Measurements from ENCODE around the gene ASXL3.

ASXL3 gene

GRCh38 chr18:33656889-33657448 is 79.0 kb downstream of the ASXL3 start:
- DNase-seq (ENCODE audit: low read depth in 2 of 2, low spot score in 1 of 2): no peak

DNA sequence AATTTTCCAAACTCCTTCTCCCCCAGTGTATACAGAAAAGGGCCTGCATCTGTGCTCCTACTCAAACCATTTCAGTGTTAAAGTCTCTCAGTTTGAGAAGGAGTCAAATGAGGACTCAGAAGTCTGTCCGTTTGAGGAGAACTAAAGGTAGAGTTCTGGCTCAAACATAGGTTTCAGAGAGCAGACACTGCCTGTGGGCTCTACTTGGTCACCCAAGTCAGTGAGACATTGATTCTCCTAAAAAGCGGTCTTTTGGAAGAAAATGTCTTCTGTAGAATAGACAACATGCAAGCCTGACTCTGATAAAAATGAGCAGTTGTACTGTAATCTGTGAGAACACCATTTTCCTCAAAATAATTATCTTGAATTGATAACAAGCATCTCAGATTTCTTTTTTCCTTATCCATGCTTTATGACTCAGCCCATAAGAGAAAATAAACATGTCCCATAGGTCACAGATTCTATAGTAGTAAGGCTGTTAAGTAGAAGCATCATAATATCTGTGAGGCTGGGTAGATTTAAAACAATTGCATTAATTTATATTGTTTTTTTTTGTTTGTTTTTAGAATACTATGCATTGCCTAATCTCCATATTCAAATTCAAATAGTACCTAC is 82.8 kb downstream of the ASXL3 start:
- DNase-seq (ENCODE audit: low read depth in 2 of 2, low spot score in 1 of 2): no peak

- DNase-seq (ENCODE audit: low read depth in 2 of 2, low spot score in 1 of 2): no peak
These were observed 86.3 kb downstream of the ASXL3 start for GRCh38 chr18:33664241-33664874.

- DNase-seq (ENCODE audit: low read depth in 2 of 2, low spot score in 1 of 2): no peak
These were observed 87.2 kb downstream of the ASXL3 start for GRCh38 chr18:33665187-33665586.

- DNase-seq (ENCODE audit: low read depth in 2 of 2, low spot score in 1 of 2): no peak
These were observed 87.6 kb downstream of the ASXL3 start for GRCh38 chr18:33665641-33666040.

- no peak for DNase-seq (ENCODE audit: low read depth in 2 of 2, low spot score in 1 of 2)
These were observed 88.9 kb downstream of the ASXL3 start for GRCh38 chr18:33666915-33667314.

DNA sequence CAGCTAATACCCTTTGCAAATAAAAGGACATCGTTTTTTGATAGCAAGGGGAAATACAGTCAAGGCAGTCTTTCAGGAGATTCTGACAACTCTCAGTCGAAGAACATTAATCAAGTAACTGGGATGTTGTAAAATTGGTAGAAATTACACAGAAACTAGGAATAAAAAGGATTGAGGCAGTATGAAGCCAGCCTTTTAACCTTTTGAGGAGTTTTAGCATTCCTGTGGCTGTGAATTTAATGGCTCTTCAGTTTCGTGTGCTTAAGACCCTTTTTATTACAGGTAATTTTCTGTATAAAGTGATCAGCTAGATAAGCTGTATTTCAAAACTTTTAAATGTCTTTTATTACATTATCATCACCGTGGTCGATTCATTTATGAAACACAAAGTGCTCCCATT is 91.6 kb downstream of the ASXL3 start:
- DNase-seq (ENCODE audit: low read depth in 2 of 2, low spot score in 1 of 2): no peak

DNA sequence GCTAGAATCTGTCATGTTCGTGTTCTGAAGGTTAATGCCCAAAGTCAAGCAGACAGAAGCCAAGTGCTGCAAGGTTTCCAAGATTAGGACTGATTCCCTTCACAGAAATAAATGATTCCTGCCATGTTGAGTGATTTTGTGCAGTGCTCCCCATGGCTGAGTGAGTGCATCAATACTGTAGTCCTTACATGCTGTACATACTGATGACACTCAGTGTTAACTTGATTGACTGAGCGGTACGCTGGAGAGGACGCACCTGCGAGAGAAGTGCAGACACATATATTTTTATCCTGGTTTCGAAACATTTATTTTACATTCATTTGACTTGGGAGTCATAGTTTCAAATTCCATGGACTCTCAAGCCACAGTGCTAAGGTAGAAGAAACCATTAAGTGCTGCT is 92.0 kb downstream of the ASXL3 start:
- DNase-seq (ENCODE audit: low read depth in 2 of 2, low spot score in 1 of 2): no peak

GRCh38 chr18:33673689-33674088 is 95.7 kb downstream of the ASXL3 start:
- no peak for DNase-seq (ENCODE audit: low read depth in 2 of 2, low spot score in 1 of 2)

GRCh38 chr18:33676593-33676992 is 98.6 kb downstream of the ASXL3 start:
- no peak for DNase-seq (ENCODE audit: low read depth in 2 of 2, low spot score in 1 of 2)

DNA sequence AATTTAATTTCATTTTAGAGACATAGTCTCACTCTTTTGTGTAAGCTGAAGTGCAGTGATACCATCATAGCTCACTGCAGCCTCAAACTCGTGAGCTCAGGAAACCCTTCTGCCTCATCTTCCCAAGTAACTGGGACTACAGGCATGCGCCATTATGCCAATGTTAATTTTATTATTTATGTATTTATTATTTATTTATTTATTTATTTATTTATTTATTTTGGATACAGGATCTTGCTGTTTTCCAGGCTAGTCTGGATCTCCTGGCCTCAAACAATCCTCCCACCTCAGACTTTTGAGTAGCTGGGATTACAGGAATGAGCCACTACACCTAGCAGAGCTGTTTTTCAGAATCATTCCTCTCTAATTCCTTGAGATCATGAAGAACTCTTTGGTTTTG is 99.9 kb downstream of the ASXL3 start:
- DNase-seq (ENCODE audit: low read depth in 2 of 2, low spot score in 1 of 2): no peak

GRCh38 chr18:33682436-33682835 is 104.4 kb downstream of the ASXL3 start:
- DNase-seq (ENCODE audit: low read depth in 2 of 2, low spot score in 1 of 2): no peak

- DNase-seq (ENCODE audit: low read depth in 2 of 2, low spot score in 1 of 2): no peak
These were observed 116.6 kb downstream of the ASXL3 start for GRCh38 chr18:33694593-33694992.

DNA sequence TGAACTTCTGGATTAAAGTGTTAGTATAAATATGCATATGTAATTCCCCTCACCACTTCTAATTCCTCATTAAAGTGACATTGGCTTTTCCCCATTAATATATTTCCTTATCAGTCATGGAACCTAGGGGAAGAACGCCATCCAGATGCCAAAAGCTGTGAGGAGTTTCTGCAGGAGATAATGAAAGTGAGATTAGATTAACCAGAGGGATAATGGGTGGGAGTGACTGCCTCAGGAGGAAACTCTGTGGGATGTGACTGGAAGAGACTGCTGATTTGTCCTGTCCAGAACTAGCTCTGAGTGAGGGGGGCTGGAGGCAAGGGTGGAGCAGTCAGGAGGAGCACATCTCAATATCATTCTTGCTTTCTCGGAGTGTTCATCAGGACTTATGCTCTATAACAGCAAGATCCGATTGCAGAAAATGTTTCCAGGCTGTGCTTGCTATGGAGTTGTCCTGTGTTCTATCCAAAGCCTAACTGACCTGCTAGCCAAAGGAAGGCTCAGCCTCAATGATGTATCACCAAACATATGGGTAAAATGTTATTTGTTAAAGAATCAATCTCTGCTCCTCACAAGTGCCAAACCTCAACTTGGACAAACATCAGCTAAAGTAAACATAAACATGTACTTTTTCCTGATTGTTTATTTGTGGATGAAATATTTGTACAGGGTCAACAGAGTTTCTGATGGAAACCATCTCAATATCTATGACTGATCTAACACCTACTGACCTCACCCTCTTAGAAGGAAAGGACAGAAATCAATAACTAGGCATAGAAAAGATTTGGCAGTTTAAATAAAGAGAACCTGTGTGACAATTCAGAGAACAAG is 118.5 kb downstream of the ASXL3 start:
- no peak for DNase-seq (ENCODE audit: low read depth in 2 of 2, low spot score in 1 of 2)

DNA sequence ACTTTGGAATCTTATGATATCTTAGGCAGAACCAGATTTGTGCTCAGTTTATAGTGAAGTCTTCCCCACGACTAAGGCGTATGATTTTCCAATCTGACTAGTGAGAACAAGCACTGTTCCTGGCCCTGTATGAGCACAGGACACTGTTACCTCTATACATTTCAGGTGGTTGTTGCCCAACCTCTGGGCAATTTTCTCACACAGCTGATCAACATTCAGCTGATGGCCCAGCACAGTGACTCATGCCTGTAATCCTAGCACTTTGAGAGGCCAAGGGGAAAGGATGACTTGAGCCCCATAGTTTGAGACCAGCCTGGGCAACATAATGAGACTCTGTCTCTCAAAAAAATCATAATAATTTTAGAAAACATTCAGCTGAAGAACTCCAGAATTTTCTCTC is 119.5 kb downstream of the ASXL3 start:
- DNase-seq (ENCODE audit: low read depth in 2 of 2, low spot score in 1 of 2): no peak

DNA sequence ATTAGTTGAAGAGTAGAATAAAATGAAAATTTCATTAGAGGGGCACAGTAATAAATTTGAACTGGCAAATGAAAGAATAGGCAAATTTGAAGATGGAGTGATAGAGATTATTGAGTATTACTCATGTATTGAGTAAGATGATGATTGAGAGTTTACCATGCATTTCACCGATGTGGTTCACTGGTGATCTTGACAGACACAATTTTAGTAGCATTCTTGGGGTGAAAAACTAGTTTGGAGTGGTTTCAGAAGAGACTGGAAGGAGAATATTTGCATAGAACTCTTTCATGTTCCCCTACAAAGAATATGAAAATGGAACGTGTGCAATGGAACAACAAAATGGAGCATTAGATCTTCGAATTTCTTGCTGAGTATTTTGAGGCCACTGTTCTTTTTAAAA is 121.4 kb downstream of the ASXL3 start:
- no peak for DNase-seq (ENCODE audit: low read depth in 2 of 2, low spot score in 1 of 2)

GRCh38 chr18:33700513-33700976 is 122.5 kb downstream of the ASXL3 start:
- DNase-seq (ENCODE audit: low read depth in 2 of 2, low spot score in 1 of 2): no peak

GRCh38 chr18:33702625-33703024 is 124.6 kb downstream of the ASXL3 start:
- no peak for DNase-seq (ENCODE audit: low read depth in 2 of 2, low spot score in 1 of 2)

DNA sequence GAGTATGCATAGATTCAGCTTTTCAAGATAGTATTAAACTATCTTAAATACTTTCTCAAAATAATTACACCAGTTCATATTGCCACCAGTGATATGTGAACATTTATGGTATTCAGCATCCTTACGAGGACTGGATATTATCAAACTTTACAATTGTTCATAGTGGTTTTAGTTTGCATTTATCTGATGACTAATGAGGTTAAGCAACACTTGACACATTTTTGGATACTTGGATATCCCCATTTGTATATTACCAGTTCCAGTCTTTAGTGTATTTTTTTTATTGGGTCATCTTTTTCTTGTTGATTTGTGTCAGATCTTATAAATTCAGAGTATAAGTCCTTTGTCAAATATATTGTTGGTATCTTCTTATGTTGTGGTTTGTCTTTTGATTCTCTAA is 128.4 kb downstream of the ASXL3 start:
- DNase-seq (ENCODE audit: low read depth in 2 of 2, low spot score in 1 of 2): no peak

DNA sequence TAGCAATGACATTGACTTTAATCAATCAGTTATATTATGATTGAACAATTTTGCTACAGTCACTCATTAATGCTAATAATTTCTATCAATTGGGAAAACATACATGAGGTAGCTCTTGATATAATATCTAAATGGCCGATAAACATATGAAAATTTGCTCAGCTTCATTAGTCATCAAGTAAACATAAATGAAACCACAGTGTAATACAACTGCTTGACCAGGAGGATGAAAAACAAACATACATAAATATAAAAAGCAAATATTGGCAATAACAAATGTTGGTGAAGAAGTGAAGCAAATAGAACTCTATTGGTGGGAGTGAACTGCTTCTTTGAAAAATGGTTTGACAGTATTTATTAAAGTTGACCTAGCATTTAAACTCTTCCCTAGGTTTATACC is 130.9 kb downstream of the ASXL3 start:
- DNase-seq (ENCODE audit: low read depth in 2 of 2, low spot score in 1 of 2): no peak

GRCh38 chr18:33710269-33710668 is 132.2 kb downstream of the ASXL3 start:
- DNase-seq (ENCODE audit: low read depth in 2 of 2, low spot score in 1 of 2): no peak

DNA sequence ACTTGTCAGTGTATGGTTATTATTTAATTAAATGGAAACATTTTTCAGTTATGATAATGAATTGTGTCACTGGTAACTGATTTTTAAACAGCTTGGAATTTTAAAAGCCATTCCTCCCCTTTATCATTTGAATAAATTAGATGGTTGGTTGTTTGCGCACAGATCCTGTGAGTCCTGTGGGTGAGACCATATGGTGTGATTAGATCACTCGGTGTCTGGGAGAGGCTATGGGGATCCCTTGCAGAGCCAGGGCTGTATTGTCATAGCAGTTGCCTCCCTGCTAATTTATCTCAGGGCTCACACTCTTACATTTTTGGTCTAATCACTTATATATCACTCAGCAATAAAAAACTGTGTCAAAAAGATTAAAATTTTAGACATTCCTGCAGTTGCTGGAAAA is 133.5 kb downstream of the ASXL3 start:
- DNase-seq (ENCODE audit: low read depth in 2 of 2, low spot score in 1 of 2): no peak

All from stimulated activated CD8-positive, alpha-beta memory T cell treated with anti-CD3 and anti-CD28 coated beads, Interleukin-4, amount 100 ng/mL, for 1 hour (primary cell).